ENCODE measurements around the gene BRWD1.

BRWD1 gene

DNA sequence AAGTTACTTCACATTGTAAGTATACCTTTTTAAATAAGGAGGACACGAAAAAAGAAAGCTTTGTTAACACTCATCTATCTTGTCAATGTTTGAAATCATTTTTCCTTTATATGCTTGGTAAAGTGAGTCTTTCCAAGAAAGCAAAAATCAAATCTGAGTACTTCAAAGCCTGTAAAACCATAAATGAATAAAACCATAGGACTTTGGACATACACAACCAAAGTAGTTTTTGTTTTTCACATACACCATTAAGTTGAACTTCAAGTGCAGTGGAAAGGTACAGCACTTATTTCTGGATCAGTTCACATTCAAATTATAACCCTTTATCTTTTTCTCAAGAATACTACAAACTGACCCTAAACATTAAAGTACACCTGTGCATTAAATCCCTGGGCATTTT lies 120.1 kb downstream of the BRWD1 start:
- Histone ChIP-seq H3K9me3 (replicated peaks; ENCODE audit: low read length) (no peaks in the 10 kb centered on the region), H3K9ac (ENCODE audit: low read depth, low read length) (no peak overlapping the region), H3K36me3 (ENCODE audit: insufficient read depth, low read length) (peaks cover 30% of the 10 kb centered on the region), H3K4me3 (ENCODE audit: low read length) (no peak overlapping the region), H3K4me1 (ENCODE audit: control insufficient read depth, insufficient read depth, low read length) (peaks cover 27% of the 10 kb centered on the region), H3K4me2 (ENCODE audit: low read length) (no peak overlapping the region), H3K27me3 (ENCODE audit: control insufficient read depth, insufficient read depth, low read length) (no peaks in the 10 kb centered on the region)

DNA sequence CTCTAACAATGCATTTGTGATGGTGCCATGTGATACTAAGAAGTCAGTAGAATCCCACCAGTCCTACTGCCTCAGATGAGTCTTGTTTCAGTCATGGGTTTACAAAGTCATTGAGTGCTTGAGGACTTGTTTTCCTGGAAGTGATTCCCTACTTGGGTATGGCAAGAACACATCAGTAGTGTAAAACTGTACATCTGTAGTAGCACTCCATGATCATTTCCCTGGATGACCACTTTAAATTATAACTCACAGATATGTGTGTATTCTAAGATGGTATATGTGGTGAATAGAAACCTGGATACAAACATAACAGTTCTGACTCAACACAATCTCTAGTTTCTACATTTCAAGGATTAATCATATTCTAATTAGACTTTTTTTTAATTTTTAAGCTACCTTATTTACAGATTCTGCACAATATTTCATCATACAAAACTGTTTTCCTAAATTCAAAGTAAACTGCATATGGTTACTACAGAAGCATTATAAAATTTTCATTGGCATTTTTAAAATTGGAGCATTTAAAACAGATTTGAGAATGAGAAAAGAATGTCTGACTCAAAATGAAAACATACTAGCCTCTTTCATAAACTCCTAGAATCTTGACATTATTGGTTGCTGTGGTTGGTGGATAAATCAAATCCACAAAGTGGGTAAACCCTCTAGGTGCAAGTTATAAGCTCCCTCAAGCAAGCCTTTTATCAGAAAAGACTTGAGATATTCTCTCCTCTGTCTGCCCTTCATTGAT lies 123.4 kb downstream of the BRWD1 start:
- H3K36me3 ChIP-seq (ENCODE audit: insufficient read depth, low read length) = peaks cover 6% of the 10 kb centered on the region
- H3K4me2 ChIP-seq (ENCODE audit: low read length) = peak overlapping the region; percentile 29
- no peaks in the 10 kb centered on the region for H3K9me3 ChIP-seq (replicated peaks; ENCODE audit: low read length)
- peaks cover 30% of the 10 kb centered on the region for H3K4me1 ChIP-seq (ENCODE audit: control insufficient read depth, insufficient read depth, low read length)
- no peak overlapping the region for H3K4me3 ChIP-seq (ENCODE audit: low read length)
- peak overlapping the region; percentile 6 for H3K9ac ChIP-seq (ENCODE audit: low read depth, low read length)
- no peaks in the 10 kb centered on the region for H3K27me3 ChIP-seq (ENCODE audit: control insufficient read depth, insufficient read depth, low read length)

DNA sequence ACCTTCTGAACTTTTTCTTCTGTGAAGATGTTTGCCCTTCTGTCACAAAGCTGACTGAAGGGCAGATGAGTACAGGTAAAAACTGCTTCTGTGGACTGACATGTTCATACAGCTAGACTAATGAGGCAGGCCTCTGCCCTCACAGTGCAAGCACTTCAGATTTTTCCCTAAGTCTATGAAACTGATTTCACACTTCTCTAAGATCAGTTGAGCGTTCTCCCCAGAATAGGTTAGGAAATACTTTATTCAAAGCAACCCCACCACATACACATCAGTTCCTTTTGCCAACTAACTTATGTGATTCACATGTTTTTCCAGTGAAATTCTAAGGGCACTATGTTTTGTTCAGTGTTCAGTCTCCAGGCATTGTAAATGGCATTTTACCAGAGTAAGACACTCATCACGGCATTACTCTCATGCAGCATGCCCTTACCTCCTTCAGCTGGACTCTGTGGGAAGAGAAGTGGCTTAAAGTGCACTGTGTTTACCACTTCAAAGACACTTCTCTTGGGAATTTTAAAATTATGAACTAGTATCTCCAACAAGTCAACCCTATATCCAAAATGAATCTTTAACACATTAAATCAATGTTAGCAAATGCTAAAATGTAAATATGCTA lies 124.8 kb downstream of the BRWD1 start:
- H3K4me3 ChIP-seq (ENCODE audit: low read length) = no peak overlapping the region
- no peak overlapping the region for H3K9ac ChIP-seq (ENCODE audit: low read depth, low read length)

DNA sequence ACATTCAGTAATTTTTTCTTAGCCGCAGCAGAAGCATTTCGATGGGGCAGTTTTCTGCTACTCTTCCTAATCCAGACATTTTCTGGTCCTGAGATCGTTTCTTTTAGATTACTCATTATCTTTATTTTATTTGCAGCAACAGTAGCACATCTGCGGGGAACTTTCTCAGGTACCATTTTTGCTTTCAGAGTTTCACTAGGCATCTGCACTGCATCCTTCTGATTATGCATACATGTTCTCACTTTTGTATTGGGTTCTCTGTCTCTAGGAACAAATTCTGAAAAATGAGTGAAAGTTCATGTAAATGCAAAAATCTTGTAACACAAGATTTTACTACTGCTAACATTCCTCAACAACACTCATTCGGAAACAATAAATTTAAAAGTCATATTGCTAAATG lies 126.3 kb downstream of the BRWD1 start:
- Histone ChIP-seq H3K9ac (ENCODE audit: low read depth, low read length) (no peak overlapping the region), H3K36me3 (ENCODE audit: insufficient read depth, low read length) (no peaks in the 10 kb centered on the region), H3K4me2 (ENCODE audit: low read length) (no peak overlapping the region), H3K27me3 (ENCODE audit: control insufficient read depth, insufficient read depth, low read length) (no peaks in the 10 kb centered on the region), H3K4me1 (ENCODE audit: control insufficient read depth, insufficient read depth, low read length) (peaks cover 41% of the 10 kb centered on the region), H3K9me3 (replicated peaks; ENCODE audit: low read length) (no peaks in the 10 kb centered on the region), H3K4me3 (ENCODE audit: low read length) (no peak overlapping the region)

More for the DNA sequence above, 124.8 kb downstream of the BRWD1 start:
- H3K4me2 ChIP-seq (ENCODE audit: low read length) = no peak overlapping the region
- H3K4me1 ChIP-seq (ENCODE audit: control insufficient read depth, insufficient read depth, low read length) = peaks cover 39% of the 10 kb centered on the region
- H3K36me3 ChIP-seq (ENCODE audit: insufficient read depth, low read length) = no peaks in the 10 kb centered on the region
- no peaks in the 10 kb centered on the region for H3K27me3 ChIP-seq (ENCODE audit: control insufficient read depth, insufficient read depth, low read length)
- no peaks in the 10 kb centered on the region for H3K9me3 ChIP-seq (replicated peaks; ENCODE audit: low read length)

DNA sequence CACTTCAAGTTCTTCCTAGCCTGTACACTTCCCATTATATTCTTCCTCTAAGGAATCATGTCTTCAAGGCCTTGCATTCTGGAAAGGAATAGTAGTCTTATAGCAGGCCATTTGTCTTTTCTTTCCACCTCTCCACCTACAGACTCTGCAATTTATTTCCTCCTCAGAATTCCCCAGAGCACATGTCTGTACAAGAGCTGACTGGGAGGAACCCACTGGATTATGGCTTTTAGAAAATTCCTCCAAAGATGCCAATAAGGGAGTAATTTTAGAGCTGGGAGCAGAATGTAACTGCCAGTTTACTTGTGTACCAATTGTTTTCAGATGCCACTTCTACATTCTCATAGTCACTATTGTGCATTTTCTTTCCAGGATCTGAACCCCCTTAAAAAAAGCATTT lies 126.8 kb downstream of the BRWD1 start:
- Histone ChIP-seq H3K4me2 (ENCODE audit: low read length) (no peak overlapping the region), H3K4me3 (ENCODE audit: low read length) (no peak overlapping the region), H3K9me3 (replicated peaks; ENCODE audit: low read length) (no peaks in the 10 kb centered on the region), H3K36me3 (ENCODE audit: insufficient read depth, low read length) (no peaks in the 10 kb centered on the region), H3K9ac (ENCODE audit: low read depth, low read length) (no peak overlapping the region), H3K4me1 (ENCODE audit: control insufficient read depth, insufficient read depth, low read length) (peaks cover 46% of the 10 kb centered on the region), H3K27me3 (ENCODE audit: control insufficient read depth, insufficient read depth, low read length) (no peaks in the 10 kb centered on the region)

DNA sequence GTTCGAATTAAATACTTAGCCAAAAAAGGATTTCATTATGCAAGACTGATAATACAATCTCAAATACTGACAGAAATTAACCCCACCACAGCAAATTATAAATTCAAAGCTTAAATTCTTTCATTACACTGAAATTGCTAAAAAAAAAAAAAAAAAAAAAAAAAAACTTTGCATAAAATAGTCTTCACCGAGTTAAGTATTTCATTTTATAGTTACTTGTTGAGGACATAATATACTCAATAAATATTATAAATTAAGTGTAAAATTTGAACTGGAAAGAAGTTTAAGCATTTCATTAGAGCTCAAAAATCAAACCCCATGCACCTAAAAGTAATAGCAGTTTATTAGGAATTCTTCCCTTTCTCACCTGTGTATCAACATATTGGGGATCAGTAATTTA lies 128.3 kb downstream of the BRWD1 start:
- H3K9me3 ChIP-seq (replicated peaks; ENCODE audit: low read length) = no peaks in the 10 kb centered on the region
- H3K4me1 ChIP-seq (ENCODE audit: control insufficient read depth, insufficient read depth, low read length) = peaks cover 38% of the 10 kb centered on the region
- peak overlapping the region; percentile 96 for H3K4me2 ChIP-seq (ENCODE audit: low read length)
- no peak overlapping the region for H3K9ac ChIP-seq (ENCODE audit: low read depth, low read length)
- peaks cover 7% of the 10 kb centered on the region for H3K36me3 ChIP-seq (ENCODE audit: insufficient read depth, low read length)
- no peak overlapping the region for H3K4me3 ChIP-seq (ENCODE audit: low read length)
- no peaks in the 10 kb centered on the region for H3K27me3 ChIP-seq (ENCODE audit: control insufficient read depth, insufficient read depth, low read length)

DNA sequence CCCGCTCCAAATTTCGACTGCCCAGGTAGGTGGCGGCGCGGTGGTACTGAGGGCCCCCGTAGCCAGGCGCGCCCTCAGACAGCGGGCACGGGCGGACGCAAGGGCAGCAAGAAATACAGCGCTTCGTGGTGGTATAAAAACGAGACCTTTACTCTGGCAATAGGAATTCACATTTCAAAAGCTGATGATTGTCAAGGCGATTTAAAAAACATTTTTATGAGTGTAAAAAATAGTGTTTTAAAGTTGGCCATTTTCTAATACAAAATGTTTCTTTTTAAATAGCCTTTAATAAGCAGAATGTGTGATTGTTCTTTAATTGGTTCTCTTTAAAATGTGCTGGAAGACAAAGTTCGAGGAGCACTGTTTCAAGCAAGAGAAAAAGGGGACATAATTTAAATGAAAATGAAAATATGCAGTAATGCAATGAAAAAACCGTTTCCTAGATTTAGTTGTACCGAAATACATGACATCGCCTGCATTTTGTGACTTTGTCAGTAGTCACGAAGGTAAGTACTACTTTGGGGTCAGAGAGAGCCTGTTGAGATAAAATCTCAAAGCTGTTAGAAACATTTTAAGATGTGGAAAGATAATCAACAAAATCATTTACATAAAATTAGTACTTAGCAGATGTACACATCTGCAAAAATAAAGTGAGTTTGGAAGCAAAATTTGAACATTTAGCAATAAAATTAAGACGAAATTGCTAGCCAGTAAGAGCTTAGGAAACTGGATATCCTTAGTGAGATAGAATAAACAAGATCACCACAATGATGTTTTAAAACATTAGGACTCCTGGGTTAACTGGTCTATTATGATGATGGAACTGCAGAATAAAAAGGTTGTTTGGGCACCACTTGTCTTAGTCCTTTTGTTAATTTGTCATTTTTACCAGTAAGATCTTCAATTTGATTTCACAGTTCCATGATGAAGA lies 129.1 kb downstream of the BRWD1 start:
- peak overlapping the region; percentile 96 for H3K4me2 ChIP-seq (ENCODE audit: low read length)
- H3K9ac ChIP-seq (ENCODE audit: low read depth, low read length) = peak overlapping the region; percentile 99
- peak overlapping the region; percentile 97 for H3K4me3 ChIP-seq (ENCODE audit: low read length)
- H3K9me3 ChIP-seq (replicated peaks; ENCODE audit: low read length) = no peaks in the 10 kb centered on the region
- peaks cover 30% of the 10 kb centered on the region for H3K4me1 ChIP-seq (ENCODE audit: control insufficient read depth, insufficient read depth, low read length)
- H3K36me3 ChIP-seq (ENCODE audit: insufficient read depth, low read length) = peaks cover 15% of the 10 kb centered on the region
- no peaks in the 10 kb centered on the region for H3K27me3 ChIP-seq (ENCODE audit: control insufficient read depth, insufficient read depth, low read length)

DNA sequence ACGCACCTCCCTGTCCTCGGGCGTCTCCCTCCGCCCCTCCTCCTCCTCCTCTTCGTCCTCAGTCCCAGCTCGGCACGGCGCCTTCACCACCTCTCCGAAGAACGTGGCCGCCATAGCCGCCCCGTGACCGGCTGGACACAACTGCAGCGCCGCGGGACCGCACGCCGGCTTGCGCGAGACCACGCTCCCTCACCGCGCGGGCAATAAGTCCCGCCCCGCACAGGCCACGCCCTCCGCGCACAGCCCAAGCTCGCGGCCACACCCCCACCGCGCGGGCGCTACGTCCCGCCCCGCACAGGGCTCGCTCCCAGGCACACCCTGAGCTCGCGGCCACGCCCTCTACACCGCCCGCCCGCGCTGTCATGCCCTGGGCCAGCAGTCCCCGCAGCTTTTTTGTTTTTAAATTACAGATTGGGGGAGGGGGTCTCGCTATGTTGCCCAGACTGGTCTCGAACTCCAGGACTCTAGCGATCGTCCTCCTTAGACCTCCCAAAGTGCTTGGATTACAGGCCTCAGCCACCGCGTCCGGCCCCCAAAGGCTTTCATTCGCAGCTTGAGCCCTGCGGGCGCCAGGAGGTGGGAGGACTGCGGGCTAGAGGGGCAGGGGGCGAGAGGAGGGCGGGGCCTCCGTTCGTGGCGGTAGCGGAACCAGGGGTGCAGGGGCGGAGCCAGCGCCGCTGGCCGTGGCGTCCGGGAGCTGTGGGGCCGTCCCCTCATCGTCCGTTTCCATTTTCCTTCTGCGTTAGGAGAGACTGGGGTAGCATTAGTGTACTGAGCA lies 130.0 kb downstream of the BRWD1 start, which contains the start of gene PSMG1:
Gene PSMG1, minus strand, starts transcription at position 180 of the 778 bp plus-strand sequence. Its CDS starts 66 bp downstream, at position 114.
- Histone ChIP-seq H3K36me3 (ENCODE audit: insufficient read depth, low read length) (peaks cover 21% of the 10 kb centered on the region), H3K27me3 (ENCODE audit: control insufficient read depth, insufficient read depth, low read length) (no peaks in the 10 kb centered on the region), H3K9me3 (replicated peaks; ENCODE audit: low read length) (no peaks in the 10 kb centered on the region), H3K4me3 (ENCODE audit: low read length) (peak within 1 kb of the TSS; percentile 97), H3K4me2 (ENCODE audit: low read length) (peak within 1 kb of the TSS; percentile 96), H3K4me1 (ENCODE audit: control insufficient read depth, insufficient read depth, low read length) (peaks cover 22% of the 10 kb centered on the region), H3K9ac (ENCODE audit: low read depth, low read length) (peak within 1 kb of the TSS; percentile 99)

DNA sequence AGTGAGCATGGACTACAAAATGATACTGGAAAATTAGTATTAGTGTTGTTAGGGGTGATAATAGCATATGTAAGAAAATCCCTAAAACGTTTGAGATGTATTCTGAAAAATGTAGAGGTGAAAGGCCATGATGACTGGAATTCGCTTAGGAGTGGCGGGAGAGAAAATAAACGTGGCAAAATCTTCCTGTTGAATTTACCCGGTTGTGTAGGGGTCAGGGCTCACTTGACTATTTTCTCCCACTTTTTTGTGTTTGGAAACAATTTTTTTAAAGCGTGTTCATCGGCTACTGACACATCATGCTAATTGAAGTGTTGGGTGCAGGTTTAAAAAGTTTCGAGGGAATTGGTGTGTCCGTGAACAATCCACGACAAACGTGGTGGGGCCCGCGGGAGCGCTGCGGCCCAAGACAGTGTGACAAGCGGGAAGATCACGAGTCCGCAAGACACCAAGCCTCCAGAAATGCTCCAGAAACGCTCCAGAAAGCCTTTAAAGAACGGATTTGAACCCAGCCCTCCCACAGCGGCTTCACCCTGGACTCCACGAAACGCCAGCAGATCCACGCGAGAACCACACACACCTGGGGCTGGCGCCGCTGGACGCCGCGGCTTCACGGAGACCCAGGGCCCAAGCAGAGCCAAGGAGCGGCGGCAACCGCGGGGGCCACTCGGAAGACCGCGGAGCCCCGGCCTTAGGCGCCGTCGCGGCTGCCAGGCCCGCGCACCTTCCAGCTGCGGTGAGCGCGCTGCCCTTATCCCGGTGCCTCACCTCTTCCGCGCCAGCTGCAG lies 130.8 kb downstream of the BRWD1 start:
- Histone ChIP-seq H3K4me2 (ENCODE audit: low read length) (peak overlapping the region; percentile 96), H3K4me1 (ENCODE audit: control insufficient read depth, insufficient read depth, low read length) (peaks cover 17% of the 10 kb centered on the region), H3K9ac (ENCODE audit: low read depth, low read length) (peak overlapping the region; percentile 99), H3K9me3 (replicated peaks; ENCODE audit: low read length) (no peaks in the 10 kb centered on the region), H3K4me3 (ENCODE audit: low read length) (peak overlapping the region; percentile 97), H3K27me3 (ENCODE audit: control insufficient read depth, insufficient read depth, low read length) (no peaks in the 10 kb centered on the region), H3K36me3 (ENCODE audit: insufficient read depth, low read length) (peaks cover 26% of the 10 kb centered on the region)

DNA sequence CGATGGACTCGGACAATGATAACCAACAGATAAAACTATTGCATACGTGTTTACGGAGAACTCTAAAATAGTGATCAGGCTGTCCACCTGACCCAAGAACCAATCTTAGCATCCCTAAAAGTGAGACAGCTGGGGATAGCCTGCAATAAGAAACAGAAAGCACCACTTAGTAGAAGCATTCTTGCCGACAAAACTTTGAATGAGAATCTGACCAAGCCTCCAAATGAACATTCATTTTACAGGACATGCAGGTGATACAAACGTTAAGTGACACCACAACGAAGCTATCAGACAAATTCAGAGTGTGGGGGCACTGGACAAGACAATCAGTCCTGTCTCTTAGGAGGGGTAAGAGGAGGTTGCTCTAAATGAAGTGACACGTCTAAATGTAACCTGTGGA lies 131.4 kb downstream of the BRWD1 start:
- peak overlapping the region; percentile 97 for H3K4me3 ChIP-seq (ENCODE audit: low read length)
- peak overlapping the region; percentile 96 for H3K4me2 ChIP-seq (ENCODE audit: low read length)
- H3K9me3 ChIP-seq (replicated peaks; ENCODE audit: low read length) = no peaks in the 10 kb centered on the region
- peaks cover 17% of the 10 kb centered on the region for H3K4me1 ChIP-seq (ENCODE audit: control insufficient read depth, insufficient read depth, low read length)
- H3K36me3 ChIP-seq (ENCODE audit: insufficient read depth, low read length) = peaks cover 29% of the 10 kb centered on the region
- peak overlapping the region; percentile 99 for H3K9ac ChIP-seq (ENCODE audit: low read depth, low read length)
- no peaks in the 10 kb centered on the region for H3K27me3 ChIP-seq (ENCODE audit: control insufficient read depth, insufficient read depth, low read length)

Data from skeletal muscle satellite cell (primary cell).